Tibial artery (tissue), 4 donors: Measurements from ENCODE around the gene CHAC1.

Experiments
- DNase-seq, 2 donors: peaks; one replicate each; pipeline ENCODE4 v3.0.0-alpha.2; 2019
- H3K27ac ChIP-seq, 2 donors: fragments of 200-600 bp; sonication (generic) in 1 of 2; 1 replicate in 1 of 2; 2 replicates in 1 of 2; pipeline ENCODE4 v1.5.1; 2018 to 2019; ENCODE audit warnings: mild to moderate bottlenecking in 1 of 2
- H3K27me3 ChIP-seq, 2 donors: fragments of 200-600 bp; sonication (generic) in 1 of 2; one replicate each; pipeline versions ENCODE4 v1.5.1 to v1.6.0; 2016 to 2019
- H3K36me3 ChIP-seq, 3 donors: fragments of 200-600 bp; sonication (generic) in 2 of 3; one replicate each; pipeline ENCODE4 v1.5.1; 2016 to 2019; ENCODE audit warnings: mild to moderate bottlenecking in 2 of 3
- H3K4me1 ChIP-seq, 4 donors: fragments of 200-600 bp; sonication (generic) in 2 of 4; 1 replicate in 3 of 4; 2 replicates in 1 of 4; pipeline ENCODE4 v1.5.1; 2016 to 2019
- H3K4me3 ChIP-seq, 2 donors: fragments of 200-600 bp; sonication (generic) in 1 of 2; 1 replicate in 1 of 2; 2 replicates in 1 of 2; pipeline ENCODE4 v1.5.1; 2018 to 2019; ENCODE audit warnings: mild to moderate bottlenecking in 2 of 2
- H3K9me3 ChIP-seq, 3 donors: fragments of 200-600 bp; sonication (generic) in 1 of 3; one replicate each; pipeline ENCODE4 v1.5.1; 2016 to 2019
- intact Hi-C: fragments of 100-400 bp; cut with DNase I; formaldehyde crosslinking; loops from one replicate; pipeline ENCODE4 v1.15.0; 2023; ENCODE audit warnings: low total_unique reads
- TF ChIP-seq, protein P1 (sequence below), 2 experiments: fragments of 200-600 bp in 1 of 2; fragments of 450-650 bp in 1 of 2; IDR thresholded peaks; one replicate each; pipeline ENCODE4 v1.5.1; 2017 to 2019; ENCODE audit warnings: antibody characterized with exemption in 2 of 2, mild to moderate bottlenecking in 1 of 2, moderate library complexity in 1 of 2

The CHAC1 gene

GRCh38 chr15:40982855-40983254, 29.6 kb downstream of the CHAC1 start:
- DNase-seq, result peak; percentile 45 to 84
- TF ChIP-seq, protein P1, sequence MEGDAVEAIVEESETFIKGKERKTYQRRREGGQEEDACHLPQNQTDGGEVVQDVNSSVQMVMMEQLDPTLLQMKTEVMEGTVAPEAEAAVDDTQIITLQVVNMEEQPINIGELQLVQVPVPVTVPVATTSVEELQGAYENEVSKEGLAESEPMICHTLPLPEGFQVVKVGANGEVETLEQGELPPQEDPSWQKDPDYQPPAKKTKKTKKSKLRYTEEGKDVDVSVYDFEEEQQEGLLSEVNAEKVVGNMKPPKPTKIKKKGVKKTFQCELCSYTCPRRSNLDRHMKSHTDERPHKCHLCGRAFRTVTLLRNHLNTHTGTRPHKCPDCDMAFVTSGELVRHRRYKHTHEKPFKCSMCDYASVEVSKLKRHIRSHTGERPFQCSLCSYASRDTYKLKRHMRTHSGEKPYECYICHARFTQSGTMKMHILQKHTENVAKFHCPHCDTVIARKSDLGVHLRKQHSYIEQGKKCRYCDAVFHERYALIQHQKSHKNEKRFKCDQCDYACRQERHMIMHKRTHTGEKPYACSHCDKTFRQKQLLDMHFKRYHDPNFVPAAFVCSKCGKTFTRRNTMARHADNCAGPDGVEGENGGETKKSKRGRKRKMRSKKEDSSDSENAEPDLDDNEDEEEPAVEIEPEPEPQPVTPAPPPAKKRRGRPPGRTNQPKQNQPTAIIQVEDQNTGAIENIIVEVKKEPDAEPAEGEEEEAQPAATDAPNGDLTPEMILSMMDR (IDR thresholded peaks at IDR 0.05), result no peak
- intact Hi-C loops, result loop anchor here (1.0 kb wide), 1 partner anchor 24 kb away; no protein-coding TSS in a partner anchor
- Histone ChIP-seq H3K36me3 (peaks cover 60 to 100% (median 93%) of the 10 kb centered on the region in 3 donors), H3K27ac (peak overlapping the region; percentile 7 to 72), H3K4me3 (no peak overlapping the region), H3K9me3 (no peaks in the 10 kb centered on the region), H3K27me3 (no peaks in the 10 kb centered on the region), H3K4me1 (peaks cover 0 to 68% (median 33%) of the 10 kb centered on the region in 4 donors)

- no peak for DNase-seq
- TF ChIP-seq, protein P1 (IDR thresholded peaks at IDR 0.05), result no peak
- no peak overlapping the region for H3K4me3 ChIP-seq
- intact Hi-C loops, result no loop called here
- no peaks in the 10 kb centered on the region for H3K9me3 ChIP-seq
- no peaks in the 10 kb centered on the region for H3K27me3 ChIP-seq
- H3K27ac ChIP-seq, result peak overlapping the region; percentile 64 to 72
- peaks cover 0 to 68% (median 33%) of the 10 kb centered on the region in 4 donors for H3K4me1 ChIP-seq
- H3K36me3 ChIP-seq, result peaks cover 46 to 86% (median 79%) of the 10 kb centered on the region in 3 donors
Measured at GRCh38 chr15:40984406-40984805, 31.1 kb downstream of the CHAC1 start.

DNA sequence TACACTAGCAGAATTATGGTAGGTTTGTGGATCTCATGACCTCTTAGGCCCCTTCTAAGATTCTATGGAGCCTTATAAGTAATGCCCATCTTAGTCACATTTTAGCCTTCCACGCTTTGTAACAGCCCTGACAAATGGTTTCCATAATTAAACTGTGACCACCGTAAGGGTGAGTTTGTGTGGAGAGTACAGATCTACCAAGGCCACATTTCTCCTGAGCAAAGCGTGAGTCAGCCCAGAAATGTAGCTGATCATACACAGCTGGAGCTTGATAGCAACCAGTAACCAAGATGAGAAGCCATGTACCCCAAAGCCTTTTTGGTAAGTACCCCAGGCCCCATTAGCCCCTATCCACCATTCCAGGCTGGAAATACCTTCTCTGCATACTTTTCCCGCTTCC, 31.7 kb downstream of the CHAC1 start:
- Histone ChIP-seq H3K4me1 (peaks cover 0 to 68% (median 33%) of the 10 kb centered on the region in 4 donors), H3K4me3 (no peak overlapping the region), H3K27me3 (no peaks in the 10 kb centered on the region), H3K36me3 (peaks cover 40 to 80% (median 74%) of the 10 kb centered on the region in 3 donors), H3K9me3 (no peaks in the 10 kb centered on the region), H3K27ac (peak overlapping the region; percentile 64 to 72)
- DNase-seq, result no peak
- intact Hi-C loops, result no loop called here
- TF ChIP-seq, protein P1 (IDR thresholded peaks at IDR 0.05), result no peak

DNA sequence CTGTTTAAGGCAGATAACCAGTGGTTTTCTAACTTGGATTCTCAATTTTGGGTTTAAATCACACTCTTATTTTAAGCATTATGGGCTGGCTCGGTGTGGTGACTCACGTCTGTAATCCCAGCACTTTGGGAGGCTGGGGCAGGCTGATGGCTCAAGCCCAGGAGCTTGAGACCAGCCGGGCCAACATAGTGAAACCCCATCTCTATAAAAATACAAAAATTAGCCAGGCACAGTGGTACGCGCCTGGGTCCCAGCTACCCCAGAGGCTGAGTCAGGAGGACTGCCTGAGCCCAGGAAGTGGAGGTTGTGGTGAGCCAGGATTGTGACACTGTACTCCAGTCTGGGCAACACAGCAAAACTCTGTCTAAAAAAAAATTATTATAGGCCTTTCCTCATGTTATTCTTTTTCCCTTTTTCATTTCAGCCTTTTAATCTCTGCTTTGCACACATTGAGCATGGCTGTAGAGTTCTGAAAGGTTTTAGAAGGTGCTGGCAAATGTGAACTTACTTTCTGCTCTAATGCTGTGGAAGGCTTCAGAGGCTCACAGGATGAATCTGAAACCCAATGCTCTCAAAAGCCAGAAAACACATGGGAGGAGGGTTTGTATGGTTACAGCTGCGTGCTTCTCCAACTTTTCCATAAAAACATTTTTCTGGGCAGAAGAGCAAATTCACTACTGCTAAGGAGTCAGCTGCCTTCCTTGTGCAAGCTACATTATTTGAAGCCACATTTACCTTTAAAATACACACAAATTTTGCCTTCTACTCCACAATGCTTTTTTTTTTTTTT, 32.5 kb downstream of the CHAC1 start:
- TF ChIP-seq, protein P1 (IDR thresholded peaks at IDR 0.05), result no peak
- Histone ChIP-seq H3K27ac (peak overlapping the region; percentile 64 to 72), H3K27me3 (no peaks in the 10 kb centered on the region), H3K9me3 (no peaks in the 10 kb centered on the region), H3K4me1 (peaks cover 0 to 66% (median 33%) of the 10 kb centered on the region in 4 donors), H3K36me3 (peaks cover 40 to 73% (median 70%) of the 10 kb centered on the region in 3 donors), H3K4me3 (no peak overlapping the region)
- intact Hi-C loops, result no loop called here
- peak in 1 of 2 donors; percentile 73 for DNase-seq

- intact Hi-C loops, result no loop called here
Measured at GRCh38 chr15:40986820-40987219, 33.5 kb downstream of the CHAC1 start.

More at GRCh38 chr15:40986820-40987219, 33.5 kb downstream of the CHAC1 start:
- peaks cover 31 to 68% (median 59%) of the 10 kb centered on the region in 3 donors for H3K36me3 ChIP-seq
- TF ChIP-seq, protein P1 (IDR thresholded peaks at IDR 0.05), result no peak
- H3K4me3 ChIP-seq, result no peak overlapping the region
- no peaks in the 10 kb centered on the region for H3K9me3 ChIP-seq
- H3K4me1 ChIP-seq, result peaks cover 0 to 59% (median 31%) of the 10 kb centered on the region in 4 donors
- no peak for DNase-seq
- no peaks in the 10 kb centered on the region for H3K27me3 ChIP-seq
- H3K27ac ChIP-seq, result peak overlapping the region; percentile 64 to 72
